HCT116 (cell line): ENCODE results near the gene XYLT1.

Experiments
- EZH2 ChIP-seq: fragments of 200-600 bp; sonication (generic); IDR thresholded peaks from 2 replicates; pipeline ENCODE4 v1.6.1; 2017; ENCODE audit warnings: antibody characterized with exemption, mixed run types
- POLR2A ChIP-seq: IDR thresholded peaks from 2 replicates; pipeline ENCODE4 v1.7.0; 2011; ENCODE audit warnings: borderline replicate concordance; ENCODE audit not compliant: insufficient read depth, insufficient read length; ENCODE audit errors: extremely low read depth
- SP1 ChIP-seq: IDR thresholded peaks from 2 replicates; pipeline ENCODE4 v1.6.1; 2012; ENCODE audit warnings: low read depth
- TF ChIP-seq, protein P1 (sequence below), 3 experiments: fragments of 200-600 bp in 1 of 3; sonication (generic) in 1 of 3; IDR thresholded peaks in 2 of 3; conservative IDR thresholded peaks in 1 of 3; 2 replicates each; pipeline ENCODE4 v1.5.1; 2012 to 2017; ENCODE audit warnings: low read depth in 2 of 3, low read length in 2 of 3, antibody characterized with exemption in 1 of 3, borderline replicate concordance in 1 of 3, control low read depth in 1 of 3, mild to moderate bottlenecking in 1 of 3, mixed read lengths in 1 of 3, mixed run types in 1 of 3, moderate library complexity in 1 of 3; ENCODE audit not compliant: insufficient read depth in 1 of 3

DNA sequence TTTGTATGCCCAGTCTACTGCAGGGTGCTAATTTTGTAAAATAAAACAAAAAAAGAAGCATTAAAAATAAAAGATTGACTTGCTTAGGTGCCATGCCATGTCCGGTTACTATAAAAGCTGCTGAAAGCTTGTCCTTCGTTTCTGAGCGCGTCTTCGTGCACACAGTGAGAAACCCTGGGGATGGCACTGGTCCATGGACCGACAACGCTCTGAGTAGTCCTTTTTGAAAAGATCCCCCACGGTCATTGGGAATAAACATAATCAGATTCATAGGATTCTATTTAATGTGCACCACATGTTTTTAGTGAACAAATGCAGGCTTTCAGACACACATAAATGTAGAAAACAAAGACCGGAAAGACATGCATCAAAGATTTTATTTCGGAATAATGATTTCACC, 146.3 kb downstream of the XYLT1 start:
- TF ChIP-seq SP1 (no peak), EZH2 (no peak), POLR2A (no peak)
- TF ChIP-seq, protein P1, sequence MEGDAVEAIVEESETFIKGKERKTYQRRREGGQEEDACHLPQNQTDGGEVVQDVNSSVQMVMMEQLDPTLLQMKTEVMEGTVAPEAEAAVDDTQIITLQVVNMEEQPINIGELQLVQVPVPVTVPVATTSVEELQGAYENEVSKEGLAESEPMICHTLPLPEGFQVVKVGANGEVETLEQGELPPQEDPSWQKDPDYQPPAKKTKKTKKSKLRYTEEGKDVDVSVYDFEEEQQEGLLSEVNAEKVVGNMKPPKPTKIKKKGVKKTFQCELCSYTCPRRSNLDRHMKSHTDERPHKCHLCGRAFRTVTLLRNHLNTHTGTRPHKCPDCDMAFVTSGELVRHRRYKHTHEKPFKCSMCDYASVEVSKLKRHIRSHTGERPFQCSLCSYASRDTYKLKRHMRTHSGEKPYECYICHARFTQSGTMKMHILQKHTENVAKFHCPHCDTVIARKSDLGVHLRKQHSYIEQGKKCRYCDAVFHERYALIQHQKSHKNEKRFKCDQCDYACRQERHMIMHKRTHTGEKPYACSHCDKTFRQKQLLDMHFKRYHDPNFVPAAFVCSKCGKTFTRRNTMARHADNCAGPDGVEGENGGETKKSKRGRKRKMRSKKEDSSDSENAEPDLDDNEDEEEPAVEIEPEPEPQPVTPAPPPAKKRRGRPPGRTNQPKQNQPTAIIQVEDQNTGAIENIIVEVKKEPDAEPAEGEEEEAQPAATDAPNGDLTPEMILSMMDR (IDR thresholded peaks at IDR 0.05 in 2 of 3, conservative IDR thresholded peaks at IDR 0.05 in 1 of 3; ENCODE audit: borderline replicate concordance in 1 of 3, insufficient read depth in 1 of 3, low read depth in 2 of 3, low read length in 2 of 3) = no peak
